ENCODE results near the gene SBNO2.

- TF ChIP-seq, protein P1, sequence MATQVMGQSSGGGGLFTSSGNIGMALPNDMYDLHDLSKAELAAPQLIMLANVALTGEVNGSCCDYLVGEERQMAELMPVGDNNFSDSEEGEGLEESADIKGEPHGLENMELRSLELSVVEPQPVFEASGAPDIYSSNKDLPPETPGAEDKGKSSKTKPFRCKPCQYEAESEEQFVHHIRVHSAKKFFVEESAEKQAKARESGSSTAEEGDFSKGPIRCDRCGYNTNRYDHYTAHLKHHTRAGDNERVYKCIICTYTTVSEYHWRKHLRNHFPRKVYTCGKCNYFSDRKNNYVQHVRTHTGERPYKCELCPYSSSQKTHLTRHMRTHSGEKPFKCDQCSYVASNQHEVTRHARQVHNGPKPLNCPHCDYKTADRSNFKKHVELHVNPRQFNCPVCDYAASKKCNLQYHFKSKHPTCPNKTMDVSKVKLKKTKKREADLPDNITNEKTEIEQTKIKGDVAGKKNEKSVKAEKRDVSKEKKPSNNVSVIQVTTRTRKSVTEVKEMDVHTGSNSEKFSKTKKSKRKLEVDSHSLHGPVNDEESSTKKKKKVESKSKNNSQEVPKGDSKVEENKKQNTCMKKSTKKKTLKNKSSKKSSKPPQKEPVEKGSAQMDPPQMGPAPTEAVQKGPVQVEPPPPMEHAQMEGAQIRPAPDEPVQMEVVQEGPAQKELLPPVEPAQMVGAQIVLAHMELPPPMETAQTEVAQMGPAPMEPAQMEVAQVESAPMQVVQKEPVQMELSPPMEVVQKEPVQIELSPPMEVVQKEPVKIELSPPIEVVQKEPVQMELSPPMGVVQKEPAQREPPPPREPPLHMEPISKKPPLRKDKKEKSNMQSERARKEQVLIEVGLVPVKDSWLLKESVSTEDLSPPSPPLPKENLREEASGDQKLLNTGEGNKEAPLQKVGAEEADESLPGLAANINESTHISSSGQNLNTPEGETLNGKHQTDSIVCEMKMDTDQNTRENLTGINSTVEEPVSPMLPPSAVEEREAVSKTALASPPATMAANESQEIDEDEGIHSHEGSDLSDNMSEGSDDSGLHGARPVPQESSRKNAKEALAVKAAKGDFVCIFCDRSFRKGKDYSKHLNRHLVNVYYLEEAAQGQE (IDR thresholded peaks at IDR 0.05; ENCODE audit: insufficient read depth in 1 of 2, low read depth in 2 of 2, low read length in 2 of 2): peak in 1 of 2 experiments; percentile 12; a peak in 1 of 4 replicates
- TF ChIP-seq POLR2AphosphoS5 (IDR thresholded peaks at IDR 0.05; ENCODE audit: low read depth, low read length): no peak
- no peak for TF ChIP-seq TAF1 (IDR thresholded peaks at IDR 0.05; ENCODE audit: borderline replicate concordance, insufficient read depth, low read length)
Measured at GRCh38 chr19:1154731-1155351, 19.2 kb downstream of the SBNO2 start.
